Frontal cortex (tissue), 4 donors: ENCODE measurements around the gene GPR62. TPM values are rescaled to one million over a fixed set of nuclear protein-coding genes. Genes with fewer than 3 reads are reported as not detected.

ENCODE experiments used
- DNase-seq, 2 donors: peaks; one replicate each; pipeline ENCODE4 v3.0.0; 2012; ENCODE audit warnings: low spot score in 2 of 2
- FAIRE-seq: peaks from 2 replicates; lab custom pipeline; 2012; peaks lifted over from hg19 to GRCh38; lab: Jason Lieb, UNC
- total RNA-seq: library from RNA; depleted of rRNA; stranded (reverse); fragments of >200 nt; gene quantifications from one replicate; pipeline ENCODE4 v1.2.3, GENCODE V29; 2014
- donor health status: control.
- donor health status: control.
- donor health status: control.

GPR62 gene
- total RNA-seq, 1 donor from 2014 or later, result 0.41 TPM

GRCh38 chr3:51937611-51938450 is 17.4 kb upstream of the GPR62 start:
- no peak for DNase-seq
- FAIRE-seq, result no peak

GRCh38 chr3:51938780-51939425 is 16.3 kb upstream of the GPR62 start:
- no peak for FAIRE-seq
- DNase-seq, result no peak

GRCh38 chr3:51940648-51941462 is 14.3 kb upstream of the GPR62 start:
- no peak for FAIRE-seq

GRCh38 chr3:51941463-51941797 is 13.8 kb upstream of the GPR62 start:
- no peak for DNase-seq
- FAIRE-seq, result no peak

More at GRCh38 chr3:51940648-51941462, 14.3 kb upstream of the GPR62 start:
- DNase-seq, result no peak

DNA sequence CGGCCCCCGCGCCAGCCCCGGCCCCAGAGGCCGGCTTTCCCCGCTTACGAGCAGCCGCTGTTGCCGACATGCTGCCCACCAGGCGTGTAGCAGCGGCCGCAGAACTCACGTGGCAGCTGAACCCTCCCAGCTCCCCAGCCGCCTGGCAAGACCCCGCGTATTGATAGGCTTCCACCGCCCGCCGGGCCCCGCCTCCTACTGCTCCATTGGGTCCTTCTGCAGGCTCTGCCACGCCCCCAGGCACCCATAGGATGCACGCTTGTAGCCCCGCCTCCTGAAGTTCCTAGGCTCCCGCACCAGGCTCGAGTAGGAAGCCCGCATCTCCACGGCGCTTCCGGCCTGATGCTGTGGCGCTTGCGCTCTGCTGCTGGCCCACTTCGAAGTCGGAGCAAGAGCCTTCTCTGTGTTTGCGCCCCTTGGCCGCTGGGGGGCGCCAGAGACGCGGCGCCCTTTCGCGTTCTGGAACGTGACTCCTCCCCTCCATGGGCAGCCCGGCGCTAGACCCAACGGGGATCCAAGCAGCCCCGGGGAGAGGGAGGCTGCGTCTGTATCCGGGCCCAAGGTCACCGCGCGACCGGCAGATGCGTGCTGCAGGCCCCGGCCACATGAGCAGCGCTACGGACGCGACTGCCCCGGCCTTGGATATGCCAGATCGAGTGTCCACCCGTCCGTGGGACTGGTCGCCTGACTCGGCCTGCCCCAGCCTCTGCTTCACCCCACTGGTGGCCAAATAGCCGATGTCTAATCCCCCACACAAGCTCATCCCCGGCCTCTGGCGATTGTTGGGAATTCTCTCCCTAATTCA is 13.2 kb upstream of the GPR62 start, which contains the start of the genes PARP3 and RRP9:
Gene PARP3, plus strand, starts transcription at position 566 of the 805 bp plus-strand sequence. CDS start 993 bp downstream, outside the sequence.
Gene RRP9, minus strand, starts transcription at position 107 of the 805 bp plus-strand sequence. Its CDS starts 37 bp downstream, at position 70.
- FAIRE-seq (peak; percentile 99), DNase-seq (peak; percentile 98 to 100)

GRCh38 chr3:51942603-51943450 is 12.4 kb upstream of the GPR62 start:
- FAIRE-seq (no peak), DNase-seq (peak in 1 of 2 donors; percentile 57)

- DNase-seq, result no peak
- no peak for FAIRE-seq
Observed at GRCh38 chr3:51943451-51944391, 11.5 kb upstream of the GPR62 start.

DNA sequence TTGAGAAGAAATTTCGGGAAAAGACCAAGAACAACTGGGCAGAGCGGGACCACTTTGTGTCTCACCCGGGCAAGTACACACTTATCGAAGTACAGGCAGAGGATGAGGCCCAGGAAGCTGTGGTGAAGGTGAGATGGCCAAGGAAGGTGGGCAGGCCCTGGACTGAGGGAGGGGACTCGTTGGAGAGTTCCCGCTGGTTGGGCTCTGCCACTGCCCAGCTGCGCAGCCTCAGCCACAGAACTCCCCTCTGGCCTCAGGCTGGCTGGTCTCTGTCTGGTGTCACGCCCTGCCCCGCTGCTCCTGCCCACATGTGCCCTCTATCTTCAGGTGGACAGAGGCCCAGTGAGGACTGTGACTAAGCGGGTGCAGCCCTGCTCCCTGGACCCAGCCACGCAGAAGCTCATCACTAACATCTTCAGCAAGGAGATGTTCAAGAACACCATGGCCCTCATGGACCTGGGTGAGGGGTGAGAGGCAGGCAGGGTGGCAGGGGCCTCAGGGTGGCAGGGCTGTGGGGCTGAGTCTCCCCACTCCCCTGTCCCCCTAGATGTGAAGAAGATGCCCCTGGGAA is 10.6 kb upstream of the GPR62 start:
- DNase-seq (no peak), FAIRE-seq (no peak)

DNA sequence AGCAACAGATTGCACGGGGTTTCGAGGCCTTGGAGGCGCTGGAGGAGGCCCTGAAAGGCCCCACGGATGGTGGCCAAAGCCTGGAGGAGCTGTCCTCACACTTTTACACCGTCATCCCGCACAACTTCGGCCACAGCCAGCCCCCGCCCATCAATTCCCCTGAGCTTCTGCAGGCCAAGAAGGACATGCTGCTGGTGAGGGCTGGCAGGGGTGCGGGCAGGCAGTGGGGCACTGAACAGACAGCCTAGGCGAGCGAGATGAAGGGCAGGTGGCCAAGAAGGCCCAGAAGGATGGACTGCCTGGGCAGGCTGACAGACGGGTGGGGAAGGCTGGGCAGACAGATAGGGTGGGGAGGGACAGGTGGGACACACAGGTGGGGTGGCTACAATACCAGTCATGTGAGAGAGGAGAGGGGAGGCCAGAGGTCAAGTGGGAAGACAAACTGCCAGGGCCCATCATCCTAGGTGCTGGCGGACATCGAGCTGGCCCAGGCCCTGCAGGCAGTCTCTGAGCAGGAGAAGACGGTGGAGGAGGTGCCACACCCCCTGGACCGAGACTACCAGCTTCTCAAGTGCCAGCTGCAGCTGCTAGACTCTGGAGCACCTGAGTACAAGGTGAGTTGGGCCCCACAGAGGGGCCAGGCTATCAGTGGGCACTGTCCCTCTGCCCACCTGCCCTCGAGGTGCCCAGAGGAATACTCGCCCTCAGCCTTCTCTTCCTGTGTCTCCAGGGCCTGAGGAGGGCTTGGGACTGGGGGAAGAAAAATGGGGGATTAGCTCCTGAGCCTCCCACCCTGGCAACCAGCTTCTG is 9.9 kb upstream of the GPR62 start:
- FAIRE-seq, result no peak
- DNase-seq, result no peak

GRCh38 chr3:51945926-51946705 is 9.1 kb upstream of the GPR62 start:
- DNase-seq, result no peak
- FAIRE-seq, result no peak

DNA sequence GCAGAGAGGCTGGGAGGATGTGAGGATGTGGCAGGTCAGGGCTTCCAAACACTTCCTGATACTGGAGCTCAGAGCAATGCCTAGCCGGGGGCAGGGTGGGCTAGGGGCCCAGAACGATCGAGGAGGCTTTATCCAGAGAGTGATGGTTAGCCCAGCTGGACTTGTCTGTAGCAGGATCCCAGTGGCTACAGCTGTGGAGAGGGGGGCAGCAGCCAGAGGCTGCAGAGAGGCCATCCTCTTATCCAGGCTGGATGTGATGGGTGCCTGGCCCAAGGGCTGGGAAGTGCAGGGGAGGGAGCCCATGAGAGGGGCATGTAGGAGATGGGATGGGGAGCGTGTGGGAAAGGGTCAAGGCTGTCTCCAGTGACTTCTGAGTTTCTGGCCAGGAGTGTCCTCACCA is 8.4 kb upstream of the GPR62 start:
- DNase-seq (no peak), FAIRE-seq (no peak)

- DNase-seq (no peak), FAIRE-seq (no peak)
Observed at GRCh38 chr3:51947215-51947900, 7.8 kb upstream of the GPR62 start.

- FAIRE-seq, result no peak
- no peak for DNase-seq
Observed at GRCh38 chr3:51948016-51948580, 7.1 kb upstream of the GPR62 start.

- FAIRE-seq (no peak), DNase-seq (no peak)
Observed at GRCh38 chr3:51949121-51949520, 6.1 kb upstream of the GPR62 start.

DNA sequence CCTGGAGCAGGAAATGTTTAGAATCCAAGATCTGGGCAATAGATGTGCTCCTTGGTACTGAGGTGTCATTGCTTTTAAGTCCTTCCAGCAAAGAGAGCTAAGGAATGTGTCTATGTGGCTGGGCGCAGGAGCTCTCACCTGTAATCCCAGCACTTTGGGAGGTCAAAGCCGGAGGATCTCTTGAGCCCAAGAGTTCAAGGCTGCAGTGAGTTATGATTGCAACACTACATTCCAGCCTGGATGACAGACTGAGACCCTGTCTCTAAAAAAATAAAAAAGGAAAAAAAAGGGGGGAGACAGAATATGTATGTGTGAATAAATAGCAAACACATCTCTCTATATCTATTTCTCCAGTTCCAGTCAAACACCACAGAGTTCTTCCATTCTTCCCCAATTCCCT is 4.3 kb upstream of the GPR62 start:
- no peak for FAIRE-seq
- no peak for DNase-seq
